ENCODE measurements around the gene ATP10B. TPM values are rescaled to one million over a fixed set of nuclear protein-coding genes. Genes with fewer than 3 reads are reported as not detected.

ATP10B gene
- total RNA-seq, 4 donors from 2014 or later = 0.12 to 1.4 (median 1.2) TPM

- Histone ChIP-seq H3K27me3 (peaks cover 12% of the 10 kb centered on the region), H3K36me3 (no peaks in the 10 kb centered on the region), H3K9me3 (no peaks in the 10 kb centered on the region), H3K4me1 (no peaks in the 10 kb centered on the region), H3K27ac (no peak overlapping the region), H3K4me3 (no peak overlapping the region)
- no peak for ATAC-seq
- TF ChIP-seq CTCF (IDR thresholded peaks at IDR 0.05) (no peak), POLR2AphosphoS5 (IDR thresholded peaks at IDR 0.05) (no peak), EP300 (IDR thresholded peaks at IDR 0.05) (no peak), POLR2A (IDR thresholded peaks at IDR 0.05) (no peak)
- 96% methylated on average over 3 of the region's 4 CpGs; no CpG with 5 or more reads in 1 of the 2 donors for WGBS, 2 donors (ENCODE audit: low coverage in 1 of 2)
These were observed 314.1 kb downstream of the ATP10B start for GRCh38 chr5:160537940-160538339.

- Histone ChIP-seq H3K36me3 (no peaks in the 10 kb centered on the region), H3K9me3 (no peaks in the 10 kb centered on the region), H3K4me1 (no peaks in the 10 kb centered on the region), H3K4me3 (no peak overlapping the region), H3K27me3 (peaks cover 12% of the 10 kb centered on the region), H3K27ac (no peak overlapping the region)
- ATAC-seq = no peak
- TF ChIP-seq CTCF (IDR thresholded peaks at IDR 0.05) (no peak), EP300 (IDR thresholded peaks at IDR 0.05) (no peak), POLR2AphosphoS5 (IDR thresholded peaks at IDR 0.05) (no peak), POLR2A (IDR thresholded peaks at IDR 0.05) (no peak)
These were observed 314.9 kb downstream of the ATP10B start for GRCh38 chr5:160537116-160537515.

- TF ChIP-seq EP300 (IDR thresholded peaks at IDR 0.05) (no peak), POLR2AphosphoS5 (IDR thresholded peaks at IDR 0.05) (no peak), CTCF (IDR thresholded peaks at IDR 0.05) (no peak), POLR2A (IDR thresholded peaks at IDR 0.05) (no peak)
- no peak for ATAC-seq
- H3K4me3 ChIP-seq = no peak overlapping the region
- no peaks in the 10 kb centered on the region for H3K9me3 ChIP-seq
- H3K27me3 ChIP-seq = peaks cover 12% of the 10 kb centered on the region
- no peaks in the 10 kb centered on the region for H3K36me3 ChIP-seq
- no peak overlapping the region for H3K27ac ChIP-seq
- no peaks in the 10 kb centered on the region for H3K4me1 ChIP-seq
These were observed 317.1 kb downstream of the ATP10B start for GRCh38 chr5:160534914-160535313.

GRCh38 chr5:160534125-160534524 is 317.9 kb downstream of the ATP10B start:
- Histone ChIP-seq H3K4me3 (no peak overlapping the region), H3K27ac (no peak overlapping the region), H3K36me3 (no peaks in the 10 kb centered on the region), H3K27me3 (peaks cover 12% of the 10 kb centered on the region), H3K4me1 (no peaks in the 10 kb centered on the region), H3K9me3 (no peaks in the 10 kb centered on the region)
- WGBS, 2 donors (ENCODE audit: low coverage in 1 of 2) = 74 to 76% methylated on average over 3 of the region's 3 CpGs
- ATAC-seq = no peak
- TF ChIP-seq EP300 (IDR thresholded peaks at IDR 0.05) = no peak
- TF ChIP-seq POLR2A (IDR thresholded peaks at IDR 0.05) = no peak
- no peak for TF ChIP-seq POLR2AphosphoS5 (IDR thresholded peaks at IDR 0.05)
- no peak for TF ChIP-seq CTCF (IDR thresholded peaks at IDR 0.05)

- H3K4me1 ChIP-seq = no peaks in the 10 kb centered on the region
- no peaks in the 10 kb centered on the region for H3K9me3 ChIP-seq
- no peaks in the 10 kb centered on the region for H3K36me3 ChIP-seq
- H3K27me3 ChIP-seq = peaks cover 11% of the 10 kb centered on the region
- TF ChIP-seq EP300 (IDR thresholded peaks at IDR 0.05) (no peak), POLR2A (IDR thresholded peaks at IDR 0.05) (no peak), POLR2AphosphoS5 (IDR thresholded peaks at IDR 0.05) (no peak), CTCF (IDR thresholded peaks at IDR 0.05) (no peak)
- WGBS, 2 donors (ENCODE audit: low coverage in 1 of 2) = 82 to 83% methylated on average over 3 of the region's 3 CpGs
- H3K27ac ChIP-seq = no peak overlapping the region
- no peak for ATAC-seq
- no peak overlapping the region for H3K4me3 ChIP-seq
These were observed 326.3 kb downstream of the ATP10B start for GRCh38 chr5:160525471-160526261.
